ENCODE results near the gene PLEKHA6.
"Not testable (repeated sequence)": the region's sequence is repeated elsewhere in the genome, so short reads cannot be mapped to it uniquely, and the experiment has no call there.

Gene PLEKHA6

DNA sequence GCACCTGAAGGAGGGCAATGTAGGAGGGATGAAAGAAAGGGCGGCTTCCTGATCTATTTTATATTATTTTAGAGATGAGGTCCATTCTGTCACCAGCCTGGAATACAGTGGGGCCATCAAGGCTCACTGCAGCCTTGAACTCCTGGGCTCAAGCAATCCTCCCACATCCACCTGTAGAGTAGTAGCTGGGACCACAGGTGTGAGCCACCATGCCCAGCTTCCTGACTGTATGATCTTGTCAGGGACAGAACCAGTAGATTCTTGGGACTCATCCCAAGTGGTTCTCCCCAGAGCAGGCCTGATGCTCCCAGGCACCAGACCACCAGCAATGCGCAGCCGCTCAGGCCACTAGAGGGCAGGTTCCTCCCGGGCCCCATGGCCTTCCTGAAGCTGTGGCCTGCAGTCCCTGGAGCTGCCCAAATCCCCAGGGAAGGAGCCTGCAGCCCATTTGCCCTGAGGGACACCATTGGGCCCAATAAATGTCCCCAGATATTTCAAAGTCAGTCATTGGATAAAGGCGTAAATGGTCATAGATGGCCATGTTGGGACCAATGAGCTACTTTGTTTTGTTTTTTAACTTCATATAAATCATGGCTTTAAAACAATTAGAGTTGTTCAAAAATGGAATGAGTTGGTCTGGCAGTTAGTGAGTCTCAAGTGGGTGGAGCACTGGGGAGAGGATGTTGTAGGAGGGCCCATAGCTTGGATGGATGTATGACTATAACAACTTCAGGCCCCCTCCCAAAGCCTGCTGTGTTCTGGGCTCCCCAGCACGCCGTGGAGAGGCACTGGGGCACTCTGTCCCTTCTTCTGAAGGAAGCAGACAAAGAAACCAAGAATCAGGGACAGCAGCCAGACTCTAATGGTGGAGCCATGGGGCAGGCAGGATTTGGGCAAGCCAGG, 101.3 kb downstream of the PLEKHA6 start:
- no peak for DNase-seq

DNA sequence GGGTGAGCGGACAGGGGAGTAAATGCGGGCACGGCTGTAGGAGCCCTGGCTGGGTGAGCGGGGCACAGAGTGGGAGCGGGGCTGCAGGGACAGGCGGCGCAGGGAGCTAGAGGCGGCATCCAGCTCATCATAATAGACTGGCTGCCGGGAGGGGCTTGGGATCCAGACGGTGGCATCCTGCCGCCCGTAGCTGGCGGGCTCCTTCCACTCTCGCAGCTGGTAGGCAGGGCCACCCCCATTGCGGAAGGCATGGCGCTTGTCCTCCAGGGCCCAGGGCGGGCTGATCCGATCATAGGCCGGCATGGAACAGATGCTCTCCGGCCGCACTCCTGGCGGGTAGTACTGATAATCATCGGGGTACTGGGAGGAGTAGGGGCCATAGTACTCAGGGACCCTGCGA, 102.3 kb downstream of the PLEKHA6 start:
- DNase-seq, result no peak

DNA sequence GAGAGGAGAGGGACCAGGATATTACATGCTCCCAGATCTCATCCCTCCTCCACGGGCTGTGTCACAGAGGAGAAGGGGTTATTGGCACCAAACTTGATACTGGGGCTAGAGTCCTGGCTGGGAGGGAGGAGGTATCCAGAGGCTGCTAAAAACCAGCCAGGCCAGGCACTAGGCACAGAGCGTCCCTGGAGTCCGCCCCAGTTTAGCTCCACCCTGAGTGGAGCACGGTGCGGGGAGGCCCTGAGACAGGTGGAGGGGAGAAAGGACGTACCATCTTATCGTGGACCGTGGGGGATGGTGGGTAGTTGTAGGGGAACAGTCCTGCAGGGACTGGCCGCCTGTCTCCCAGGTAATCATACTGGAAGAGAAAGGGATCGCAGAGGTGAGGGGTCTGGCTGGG, 103.2 kb downstream of the PLEKHA6 start:
- no peak for DNase-seq

DNA sequence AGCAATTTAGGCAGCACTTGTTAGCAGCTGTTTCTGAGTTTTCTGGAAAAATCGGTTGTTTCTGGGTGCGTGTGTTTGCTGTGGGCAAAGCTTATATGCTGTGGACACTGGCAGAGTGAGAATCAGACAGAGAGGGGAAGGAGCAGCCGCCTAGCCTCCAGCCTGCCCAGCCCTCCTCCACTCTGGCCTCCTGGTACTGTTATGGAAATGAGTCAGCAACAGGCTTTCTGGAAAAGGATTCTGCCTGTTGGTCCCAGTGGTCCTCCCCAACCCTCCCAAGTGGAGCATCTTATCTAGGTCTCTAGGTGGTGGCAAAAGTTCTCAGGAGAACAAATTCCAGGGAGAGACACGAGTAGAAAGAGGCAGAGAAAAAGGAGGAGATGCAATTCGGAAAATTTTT, 103.8 kb downstream of the PLEKHA6 start:
- DNase-seq, result no peak

DNA sequence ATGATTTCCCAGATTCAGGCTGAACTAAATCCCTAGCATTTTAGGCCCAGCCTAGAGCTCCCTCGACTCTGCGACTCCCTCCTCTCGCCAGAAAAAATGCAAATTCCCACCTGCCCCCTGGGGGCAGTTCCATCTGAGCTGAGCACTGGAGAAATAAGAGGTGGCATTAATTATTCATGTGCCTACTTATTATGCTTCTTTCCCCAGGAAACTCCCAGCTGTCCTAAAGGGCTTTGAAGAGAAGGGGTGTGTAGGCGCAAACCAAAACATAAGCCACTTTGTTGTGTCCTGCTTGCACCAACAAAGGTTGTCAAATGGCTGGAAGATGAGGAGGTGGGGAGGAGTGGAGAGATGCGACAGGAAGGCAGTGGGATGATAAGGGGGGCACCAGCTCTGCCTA, 104.5 kb downstream of the PLEKHA6 start:
- no peak for DNase-seq

DNA sequence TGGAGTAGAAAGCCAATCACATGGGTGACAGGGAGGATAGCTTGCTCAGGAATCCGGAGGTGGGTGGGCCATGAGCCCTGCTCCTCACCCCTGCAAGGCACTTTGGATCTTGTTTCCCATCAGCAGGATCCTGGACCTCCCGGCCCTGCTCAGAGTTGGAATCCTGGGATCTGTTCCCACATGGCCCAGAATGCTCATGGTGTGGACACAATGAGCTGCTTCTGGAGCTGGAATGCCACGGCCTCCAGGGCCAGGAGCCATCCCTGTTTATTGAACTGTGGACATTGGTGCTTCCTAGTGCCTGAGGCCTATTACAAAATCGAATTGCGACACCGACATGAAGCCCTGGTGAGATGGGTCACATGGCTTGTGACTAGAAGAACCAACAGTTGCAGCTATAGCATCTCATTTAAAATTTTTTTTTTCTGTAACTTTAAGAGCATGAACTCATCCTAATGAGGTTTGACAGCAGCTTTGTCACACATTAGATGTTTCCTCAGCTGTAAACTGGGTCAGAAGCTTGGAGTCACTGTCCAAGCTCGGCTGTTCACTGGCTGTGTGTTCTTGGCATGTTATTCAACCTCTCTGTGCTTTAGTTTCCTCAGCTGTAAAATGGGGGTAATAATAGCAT, 105.6 kb downstream of the PLEKHA6 start:
- DNase-seq, result no peak

DNA sequence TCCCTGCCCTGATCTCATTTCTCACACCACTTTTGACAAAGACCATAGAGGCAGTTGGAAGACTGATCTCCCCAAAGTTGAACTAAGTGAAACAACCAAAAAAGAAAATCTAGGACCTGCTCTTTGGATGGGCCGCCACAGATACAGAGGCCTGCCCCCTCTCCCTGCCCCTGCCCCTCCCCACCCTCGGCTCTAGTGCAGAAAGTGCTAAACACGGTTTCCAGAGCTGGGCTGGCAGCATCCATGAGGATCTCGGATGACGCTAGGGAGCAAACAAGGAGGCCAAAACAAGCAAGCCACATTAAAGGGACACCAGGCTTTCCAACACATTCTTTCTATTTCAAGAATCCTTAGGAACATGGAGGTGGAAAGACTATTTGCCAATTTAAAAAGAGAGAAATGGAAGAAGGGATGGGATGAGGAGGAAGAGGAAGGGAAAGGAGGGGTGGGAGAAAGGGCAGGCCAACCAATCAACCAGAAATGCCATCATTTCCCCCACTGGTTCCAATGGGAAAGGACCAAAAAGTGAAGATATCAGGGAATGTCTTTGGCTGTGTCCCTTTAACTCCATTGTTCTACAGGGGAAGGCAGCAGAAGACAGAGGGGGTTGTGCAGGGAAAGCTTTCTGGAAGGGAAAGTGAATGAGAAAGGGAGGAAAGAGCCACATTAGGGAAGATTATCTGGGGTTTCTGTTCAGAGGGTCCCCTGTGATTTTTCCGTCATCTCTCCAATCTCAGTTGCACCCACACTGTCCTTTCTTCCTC, 107.6 kb downstream of the PLEKHA6 start:
- DNase-seq, result no peak

DNA sequence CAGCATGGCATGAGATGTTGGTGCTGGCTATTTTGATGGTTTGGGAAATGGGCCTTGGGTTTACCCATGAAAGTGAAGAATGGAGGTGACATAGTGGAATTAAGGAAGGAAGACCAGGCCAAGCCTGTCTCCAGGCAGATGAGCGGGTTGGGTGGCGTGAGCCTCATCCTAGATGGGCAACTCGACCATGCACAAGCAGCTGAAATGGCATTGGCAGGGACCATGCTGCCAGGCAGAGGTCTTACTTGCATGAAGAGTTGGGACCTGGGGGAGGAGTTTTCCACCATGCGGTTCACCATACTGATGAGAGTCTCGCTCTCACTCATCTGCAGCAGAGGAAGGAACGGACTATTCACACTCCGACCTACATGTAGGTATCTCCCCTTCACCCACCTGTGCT, 108.4 kb downstream of the PLEKHA6 start:
- DNase-seq, result no peak

DNA sequence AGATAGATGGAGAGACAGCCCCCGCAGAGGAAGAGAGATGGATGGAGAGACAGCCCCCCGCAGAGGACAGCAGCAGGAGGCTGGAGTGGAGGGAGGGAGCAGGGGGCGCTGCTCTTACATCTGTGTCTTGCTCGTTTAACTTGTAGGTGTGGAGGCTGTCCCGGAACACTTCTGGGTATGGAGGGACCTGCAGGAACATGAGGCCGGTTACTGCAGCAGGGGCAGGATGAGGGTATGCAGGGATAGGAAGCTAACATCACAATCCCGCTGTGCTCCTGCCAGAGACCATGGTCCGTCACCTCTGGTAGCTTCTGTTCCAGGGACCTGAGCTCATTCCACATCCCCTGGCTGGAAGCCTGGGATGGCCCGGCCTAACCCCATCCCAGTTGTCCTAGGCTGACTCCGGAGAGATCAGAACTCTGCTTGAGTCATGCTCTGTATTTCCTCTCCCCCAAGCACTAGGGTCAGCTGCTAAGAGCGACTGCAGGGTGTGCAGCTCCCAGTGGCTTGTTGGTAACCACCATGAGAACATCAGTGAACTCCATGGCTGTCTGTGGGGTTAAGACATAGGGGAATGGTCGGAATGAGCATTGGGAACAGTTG, 109.2 kb downstream of the PLEKHA6 start:
- no peak for DNase-seq

DNA sequence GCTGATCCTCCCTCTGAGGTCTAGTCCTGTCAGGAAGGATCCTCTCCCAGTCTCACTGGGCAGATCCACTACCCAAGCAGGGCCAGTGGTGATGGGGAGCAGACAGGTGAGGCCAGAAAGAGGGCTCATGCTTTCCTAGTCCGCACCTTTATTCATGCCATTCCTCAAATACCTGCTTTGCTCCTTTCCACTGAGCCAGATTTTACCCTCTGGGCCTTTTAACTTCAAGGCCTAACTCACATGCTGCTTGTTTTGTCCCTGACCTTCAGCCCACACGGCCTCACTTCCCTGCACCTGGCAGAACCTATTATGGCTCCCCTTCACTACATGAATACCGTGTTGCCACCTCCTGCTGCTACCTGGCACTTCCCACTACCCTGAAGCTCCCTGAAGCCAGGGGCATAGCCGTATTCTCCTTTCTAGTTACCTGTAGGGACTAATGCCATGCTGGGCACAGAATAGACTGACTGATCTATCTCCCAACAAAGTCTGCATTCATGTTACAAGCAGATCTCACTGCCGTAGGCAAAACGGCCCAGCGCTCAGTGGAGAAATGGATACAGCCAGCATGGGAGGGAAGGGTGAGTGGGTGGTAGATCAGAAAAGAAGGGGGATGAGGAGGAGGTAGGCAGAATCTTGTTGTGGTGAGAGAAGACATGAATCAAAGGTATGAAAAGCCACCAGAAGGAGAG, 109.8 kb downstream of the PLEKHA6 start:
- DNase-seq, result no peak

DNA sequence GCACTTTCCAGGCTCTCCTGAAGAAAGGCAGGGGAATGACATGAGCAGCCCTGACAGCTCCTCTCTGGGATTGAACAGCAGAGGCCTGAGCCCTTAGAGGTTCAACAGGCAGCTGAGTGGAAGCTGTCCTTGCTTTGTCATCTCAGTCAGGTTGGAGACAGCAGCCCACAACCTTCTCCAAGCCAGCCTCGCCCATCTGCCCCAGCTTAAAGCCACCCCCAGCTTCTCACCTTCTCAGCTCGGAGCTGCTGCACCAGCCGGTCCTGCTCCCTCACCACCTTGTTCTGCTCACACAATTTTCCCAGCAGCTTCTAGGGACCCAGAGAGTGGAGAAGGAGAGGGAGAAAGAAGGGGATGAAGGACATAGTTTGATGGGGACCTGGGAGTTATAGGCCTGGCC, 110.8 kb downstream of the PLEKHA6 start:
- DNase-seq, result no peak

DNA sequence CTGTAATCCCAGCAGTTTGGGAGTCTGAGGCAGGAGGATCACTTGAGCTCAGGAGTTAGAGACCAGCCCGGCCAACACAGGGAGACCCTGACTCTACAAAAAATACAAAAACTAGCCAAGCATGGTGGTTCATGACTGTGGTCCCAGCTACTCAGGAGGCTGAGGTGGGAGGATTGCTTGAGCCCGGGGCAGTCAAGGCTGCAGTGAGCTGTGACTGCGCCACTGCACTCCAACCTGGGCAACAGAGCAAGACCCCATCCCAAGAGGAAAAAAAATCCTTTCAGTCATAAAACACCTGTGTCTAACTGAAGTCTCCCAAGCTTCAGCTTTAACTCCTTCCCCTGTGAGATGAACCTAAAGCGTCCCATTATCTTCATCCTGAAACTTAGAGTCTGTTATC, 112.9 kb downstream of the PLEKHA6 start:
- DNase-seq, result no peak

DNA sequence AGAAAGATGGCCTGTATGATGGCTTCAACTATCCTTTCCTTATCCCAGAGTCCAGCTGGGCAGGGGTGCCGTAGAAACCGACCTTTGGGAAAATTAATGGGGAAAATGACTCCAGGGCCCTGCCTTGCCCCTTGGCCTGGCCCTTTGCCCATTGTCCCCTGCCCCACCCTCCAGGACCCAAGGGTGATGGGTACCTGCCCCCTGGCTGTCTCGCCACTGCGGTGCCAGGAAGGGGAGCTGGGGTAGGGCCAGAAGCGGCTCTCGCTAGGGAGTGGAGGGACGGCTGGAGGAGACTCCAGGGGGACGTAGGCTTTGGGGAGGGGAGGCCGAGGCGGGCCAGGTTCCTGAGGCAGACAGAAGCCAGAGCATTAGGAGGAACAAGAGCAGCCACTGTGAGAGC, 116.8 kb downstream of the PLEKHA6 start:
- no peak for DNase-seq

DNA sequence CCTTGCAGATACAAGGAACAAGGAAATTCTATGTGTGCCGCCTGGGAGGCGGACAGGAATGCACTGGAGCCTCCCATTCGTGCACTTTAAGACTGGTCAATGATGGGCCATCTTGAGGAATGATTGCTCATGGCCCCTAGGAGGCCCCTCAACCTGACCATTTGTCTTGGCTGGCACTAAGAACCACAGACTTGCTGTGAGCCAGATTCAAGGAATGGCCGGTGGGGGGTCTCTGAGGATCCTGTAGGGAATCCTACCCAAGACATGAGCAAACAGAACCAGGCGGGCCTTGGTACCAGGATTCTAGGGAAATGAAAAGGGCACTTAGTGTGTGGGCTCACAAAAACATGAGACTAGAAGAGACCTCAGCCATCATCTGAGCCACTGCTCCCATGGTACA, 117.8 kb downstream of the PLEKHA6 start:
- DNase-seq, result no peak

DNA sequence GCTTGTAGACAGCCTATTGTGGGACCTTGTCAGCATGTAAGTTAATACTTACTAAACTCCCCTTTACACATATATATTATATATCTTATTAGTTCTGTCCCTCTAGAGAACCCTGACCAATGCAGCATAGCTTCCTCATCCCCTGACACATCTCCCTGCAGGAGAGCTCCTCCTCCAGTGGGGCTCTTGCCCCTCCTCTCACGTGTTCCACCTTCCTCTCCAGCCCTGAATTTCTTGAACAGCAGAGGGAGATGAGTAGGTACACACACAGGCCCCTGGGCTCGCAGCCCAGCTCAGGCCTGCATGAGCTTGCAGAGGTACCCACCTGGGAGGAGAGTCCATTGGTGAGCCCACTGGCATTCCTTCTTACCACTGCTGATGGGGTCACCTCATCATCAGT, 118.7 kb downstream of the PLEKHA6 start:
- DNase-seq, result no peak

DNA sequence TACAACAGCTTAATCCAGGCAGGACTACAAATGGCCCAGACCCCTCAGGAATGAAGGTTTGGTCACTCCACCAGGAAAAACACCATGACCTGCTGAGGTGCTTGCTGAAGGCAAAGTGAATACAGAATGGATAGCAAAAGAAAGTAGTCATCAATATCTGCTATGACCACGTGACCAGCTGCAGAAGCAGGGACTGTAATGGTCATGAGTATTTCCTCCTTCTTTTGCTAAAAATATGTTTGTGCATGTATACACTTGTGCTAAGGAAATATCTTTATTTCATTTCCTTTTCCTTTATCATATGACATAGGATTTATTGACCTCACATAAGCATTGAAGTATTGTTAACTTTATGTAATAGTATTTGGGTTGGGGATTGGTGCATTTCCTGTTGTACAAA, 119.5 kb downstream of the PLEKHA6 start:
- DNase-seq, result no peak

DNA sequence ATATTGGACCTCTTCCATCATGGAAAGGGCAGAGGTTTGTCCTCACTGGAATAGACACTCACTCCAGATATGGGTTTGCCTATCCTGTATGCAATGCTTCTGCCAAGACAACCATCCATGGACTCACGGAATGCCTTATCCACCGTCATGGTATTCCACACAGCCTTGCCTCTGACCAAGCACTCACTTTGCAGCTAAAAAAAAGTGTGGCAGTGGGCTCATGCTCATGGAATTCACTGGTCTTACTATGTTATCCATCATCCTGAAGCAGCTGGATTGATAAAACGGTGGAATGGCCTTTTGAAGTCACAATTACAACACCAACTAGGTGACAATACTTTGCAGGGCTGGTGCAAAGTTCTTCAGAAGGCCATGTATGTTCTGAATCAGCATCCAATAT, 120.3 kb downstream of the PLEKHA6 start:
- not testable (repeated sequence) for DNase-seq

DNA sequence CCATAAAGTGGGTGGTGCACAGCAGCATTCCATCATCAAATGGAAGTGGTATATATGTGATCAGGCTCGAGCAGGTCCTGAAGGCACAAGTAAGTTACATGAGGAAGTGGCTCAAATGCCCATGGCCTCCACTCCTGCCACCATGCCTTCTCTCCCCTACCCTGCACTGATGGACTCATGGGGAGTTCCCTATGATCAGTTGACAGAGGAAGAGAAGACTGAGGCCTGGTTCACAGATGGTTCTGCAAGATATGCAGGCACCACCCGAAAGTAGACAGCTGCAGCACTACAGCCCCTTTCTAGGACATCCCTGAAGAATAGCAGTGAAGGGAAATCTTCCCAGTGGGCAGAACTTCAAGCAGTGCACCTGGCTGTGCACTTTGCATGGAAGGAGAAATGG, 121.2 kb downstream of the PLEKHA6 start:
- not testable (repeated sequence) for DNase-seq

DNA sequence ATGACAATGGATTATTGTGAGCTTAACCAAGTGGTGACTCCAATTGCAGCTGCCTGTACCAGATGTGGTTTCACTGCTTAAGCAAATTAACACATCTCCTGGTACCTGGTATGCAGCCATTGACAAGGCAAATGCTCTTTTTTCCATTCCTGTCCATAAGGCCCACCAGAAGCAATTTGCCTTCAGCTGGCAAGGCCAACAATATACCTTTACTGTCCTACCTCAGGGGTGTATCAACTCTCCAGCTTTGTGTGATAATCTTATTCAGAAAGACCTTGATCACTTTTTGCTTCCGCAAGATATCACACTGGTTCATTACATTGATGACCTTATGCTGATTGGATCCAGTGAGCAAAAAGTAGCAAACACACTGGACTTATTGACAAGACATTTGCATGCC, 122.2 kb downstream of the PLEKHA6 start:
- not testable (repeated sequence) for DNase-seq

DNA sequence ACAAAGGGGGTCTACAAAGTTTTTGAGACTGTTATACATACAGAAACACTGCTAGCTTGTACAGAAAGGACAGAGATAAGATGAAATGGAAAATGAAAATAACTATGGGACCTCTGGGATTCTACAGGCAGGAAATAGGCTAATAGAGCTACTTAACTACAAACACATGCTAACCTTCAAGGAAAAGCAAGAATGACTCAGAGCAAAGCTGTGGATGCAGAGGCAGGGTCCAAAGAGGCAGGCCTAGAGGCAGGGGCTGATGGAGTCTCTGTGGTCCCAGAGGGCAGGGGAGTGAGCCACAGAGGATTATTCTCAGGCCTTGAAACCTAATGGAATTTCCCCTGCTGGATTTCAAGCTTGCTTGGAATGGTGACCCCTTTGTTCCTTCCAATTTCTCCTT, 127.2 kb downstream of the PLEKHA6 start:
- DNase-seq, result no peak

DNA sequence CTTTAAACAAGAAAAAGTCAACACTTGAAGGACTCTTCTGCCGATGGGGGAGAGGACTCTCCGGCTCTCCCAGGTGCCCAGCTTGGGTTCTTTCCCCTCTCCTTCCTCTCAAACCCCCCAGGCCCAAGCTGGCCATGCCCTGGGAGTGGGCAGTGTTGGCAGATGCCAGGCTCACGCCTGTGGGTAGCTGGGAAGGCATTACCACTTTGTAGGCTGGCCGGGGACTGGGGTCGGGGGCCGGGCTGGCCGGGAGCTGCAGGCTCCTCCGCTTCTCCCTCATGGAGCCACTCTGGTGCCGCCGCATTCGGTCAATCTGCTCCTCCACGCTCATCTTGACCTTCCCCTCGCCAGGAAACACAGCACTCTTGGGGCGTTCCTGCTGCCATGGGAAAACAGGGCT, 129.5 kb downstream of the PLEKHA6 start:
- no peak for DNase-seq

DNA sequence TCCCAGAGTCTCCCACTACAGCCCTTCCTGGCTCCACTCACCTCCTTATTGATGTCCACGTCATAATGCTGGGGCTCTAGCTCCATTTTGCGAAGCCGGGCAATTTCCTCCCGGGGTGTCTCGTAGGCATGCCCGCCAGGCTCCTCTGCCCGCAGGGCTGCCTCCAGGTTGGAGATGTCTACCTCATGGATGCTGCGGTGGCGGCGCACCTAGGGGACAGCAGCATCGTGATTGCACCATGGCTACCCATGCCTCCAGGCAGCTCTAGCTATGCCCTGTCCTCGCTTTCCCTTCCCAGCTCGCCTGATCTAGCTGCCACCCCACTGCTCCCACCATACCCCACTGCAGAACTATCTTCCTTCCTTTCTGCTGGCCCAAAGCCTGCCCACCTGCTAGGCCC, 130.8 kb downstream of the PLEKHA6 start:
- no peak for DNase-seq

Data from femur (tissue), 1 donor.